ENCODE measurements around the gene ZNF384.
"Not testable (repeated sequence)": the region's sequence is repeated elsewhere in the genome, so short reads cannot be mapped to it uniquely, and the experiment has no call there.

The ZNF384 gene

GRCh38 chr12:6688999-6689882 lies at the start of gene ZNF384:
Gene ZNF384 (minus strand): TSS chr12:6689375. CDS start chr12:6679520, 9,855 bp downstream.
- DNase-seq, result peak; percentile 77

GRCh38 chr12:6736754-6737153 lies 47.6 kb upstream of the ZNF384 start:
- no peak for DNase-seq

DNA sequence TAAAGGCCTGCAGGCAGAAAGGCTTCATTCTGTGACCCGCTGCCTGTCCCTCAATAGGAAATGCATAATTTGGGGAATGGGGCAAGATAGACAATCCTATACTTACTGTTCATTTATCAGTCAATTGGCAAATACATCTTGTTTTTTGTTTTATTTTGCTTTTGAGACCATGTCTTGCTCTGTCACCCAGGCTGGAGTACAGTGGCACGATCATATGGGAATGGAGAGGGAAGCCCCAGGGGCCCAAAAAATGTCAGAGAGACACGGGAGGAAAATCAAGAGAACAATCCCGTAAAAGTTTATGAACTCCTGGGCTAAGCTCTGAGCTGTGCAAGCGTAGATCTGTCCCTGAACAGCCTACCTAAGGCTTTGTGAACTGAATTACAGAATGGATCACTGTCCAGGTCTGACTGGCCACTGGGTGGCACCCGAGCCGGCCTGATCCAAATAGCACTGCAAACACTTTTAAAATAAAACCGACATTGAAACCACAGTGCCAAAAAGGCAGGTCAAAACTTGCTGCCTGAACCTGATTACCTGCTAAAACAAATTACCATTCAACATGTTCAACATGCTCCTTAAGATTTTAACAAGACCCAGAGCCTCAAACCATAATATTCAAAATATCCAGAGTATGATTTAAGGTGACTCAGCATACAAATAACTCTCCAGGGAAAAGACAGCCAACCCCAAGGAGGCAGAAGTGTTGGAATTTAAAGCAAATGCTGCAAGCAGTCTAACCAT lies 46.4 kb upstream of the ZNF384 start:
- peak; percentile 35 for DNase-seq

GRCh38 chr12:6734506-6735387 lies 45.6 kb upstream of the ZNF384 start:
- DNase-seq, result no peak

DNA sequence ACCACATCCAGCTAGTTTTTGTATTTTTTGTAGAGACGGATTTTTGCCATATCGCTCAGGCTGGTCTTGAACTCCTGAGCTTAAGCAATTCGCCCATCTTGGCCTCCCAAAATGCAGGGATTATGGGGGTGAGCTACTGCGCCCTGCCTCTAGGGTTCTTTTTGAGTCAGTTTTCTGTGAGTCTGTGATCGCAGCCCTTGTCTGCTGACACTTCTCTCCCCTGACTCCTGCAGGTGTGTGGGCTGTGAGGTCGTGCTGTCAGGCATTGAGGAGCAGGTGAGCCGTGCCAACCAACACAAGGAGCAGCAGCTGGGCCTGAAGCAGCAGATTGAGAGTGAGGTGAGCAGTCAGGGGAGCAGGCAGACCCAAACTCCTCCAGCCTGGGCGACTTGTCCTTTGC lies 41.0 kb upstream of the ZNF384 start:
- no peak for DNase-seq

DNA sequence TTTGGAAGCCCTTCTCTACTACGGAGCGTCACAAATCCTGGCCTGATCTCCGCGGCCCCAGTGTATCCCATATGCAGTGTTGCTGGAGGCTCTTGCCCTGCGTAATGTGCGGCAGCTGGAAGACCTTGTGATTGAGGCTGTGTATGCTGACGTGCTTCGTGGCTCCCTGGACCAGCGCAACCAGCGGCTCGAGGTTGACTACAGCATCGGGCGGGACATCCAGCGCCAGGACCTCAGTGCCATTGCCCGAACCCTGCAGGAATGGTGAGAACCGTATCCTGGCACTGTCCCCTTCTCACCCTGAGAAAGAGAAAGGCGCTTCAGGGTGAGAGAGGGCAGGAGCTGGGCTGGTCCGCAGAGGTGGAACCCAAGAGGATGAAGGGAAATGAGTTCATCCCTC lies 40.0 kb upstream of the ZNF384 start:
- DNase-seq, result no peak

GRCh38 chr12:6725350-6725749 lies 36.2 kb upstream of the ZNF384 start:
- DNase-seq, result no peak

GRCh38 chr12:6724409-6724797 lies 35.2 kb upstream of the ZNF384 start:
- DNase-seq, result no peak

DNA sequence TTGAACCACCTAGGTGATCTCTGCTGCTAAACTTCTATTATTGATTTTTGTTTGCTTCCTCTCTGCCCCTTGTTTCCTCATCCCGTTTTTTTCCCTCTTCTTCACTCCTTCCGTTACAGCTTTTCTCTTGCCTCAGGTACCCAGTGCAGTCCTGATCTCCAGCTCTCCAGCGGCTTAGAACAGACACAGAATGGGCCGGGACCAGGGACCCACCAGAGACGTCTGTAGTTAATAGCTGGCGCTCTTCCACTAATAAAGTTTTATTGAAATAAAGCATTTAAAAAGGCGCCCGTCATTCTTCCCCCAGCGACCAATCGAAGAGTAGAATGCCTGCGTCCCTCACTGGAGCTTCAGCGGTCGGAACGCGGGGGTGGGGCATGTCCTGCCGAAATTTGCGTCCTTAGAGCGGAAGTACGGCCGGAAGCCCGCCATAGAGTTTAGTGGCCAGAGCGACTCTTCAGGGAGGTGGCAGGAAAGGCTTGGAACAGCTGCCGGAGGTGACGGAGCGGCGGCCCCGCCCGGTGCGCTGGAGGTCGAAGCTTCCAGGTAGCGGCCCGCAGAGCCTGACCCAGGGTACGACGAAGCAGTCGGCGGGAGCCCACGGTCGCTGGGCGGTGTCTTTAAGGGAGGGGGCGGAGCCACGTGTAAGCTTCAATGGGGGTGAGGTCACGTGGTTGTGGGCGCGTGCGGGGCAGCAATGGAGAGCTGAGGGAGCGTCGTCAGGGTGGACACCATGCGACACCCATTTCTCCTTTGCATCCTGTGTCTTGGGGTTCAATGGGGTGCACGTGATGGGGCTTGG lies 34.6 kb upstream of the ZNF384 start, which contains the start of gene COPS7A:
TSS of gene COPS7A (plus strand) at position 440 of the 802 bp plus-strand sequence. CDS start 611 bp downstream, outside the sequence.
- DNase-seq, result peak; percentile 86

DNA sequence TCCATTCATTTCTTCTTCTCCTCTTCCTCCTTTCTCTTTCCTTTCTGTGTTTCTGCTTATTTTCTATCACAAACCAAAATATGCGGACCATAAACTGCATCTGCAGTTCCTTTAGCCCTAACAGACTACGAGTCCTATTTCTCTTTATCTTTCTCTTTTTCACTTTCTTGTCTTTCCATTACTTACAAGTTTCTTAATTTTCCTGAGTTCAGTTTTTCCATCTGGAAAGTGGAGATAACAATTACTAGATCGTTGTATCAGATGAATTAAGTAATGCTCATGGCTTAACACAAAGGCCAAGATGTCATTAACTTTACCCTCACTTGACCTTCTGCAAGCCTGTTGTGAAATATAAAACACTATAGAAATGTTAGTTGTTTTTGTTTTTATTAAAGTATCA lies 33.7 kb upstream of the ZNF384 start:
- DNase-seq, result no peak

- DNase-seq, result no peak
These were observed 27.8 kb upstream of the ZNF384 start for GRCh38 chr12:6716874-6717437.

- not testable (repeated sequence) for DNase-seq
These were observed 27.1 kb upstream of the ZNF384 start for GRCh38 chr12:6716031-6716873.

DNA sequence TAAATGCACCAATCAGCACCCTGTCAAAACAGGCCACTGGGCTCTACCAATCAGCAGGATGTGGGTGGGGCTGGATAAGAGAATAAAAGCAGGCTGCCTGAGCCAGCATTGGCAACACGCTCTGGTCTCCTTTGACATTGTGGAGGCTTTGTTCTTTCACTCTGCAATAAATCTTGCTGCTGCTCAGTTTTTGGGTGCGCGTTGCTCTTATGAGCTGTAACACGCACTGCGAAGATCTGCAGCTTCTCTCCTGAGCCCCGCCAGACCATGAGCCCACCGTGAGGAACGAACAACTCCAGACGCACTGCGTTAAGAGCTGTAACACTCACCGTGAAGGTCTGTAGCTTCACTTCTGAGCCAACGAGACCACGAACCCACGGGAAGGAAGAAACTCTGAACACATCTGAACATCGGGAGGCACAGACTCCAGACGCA lies 19.8 kb upstream of the ZNF384 start:
- no peak for DNase-seq

GRCh38 chr12:6708351-6708750 lies 19.2 kb upstream of the ZNF384 start:
- not testable (repeated sequence) for DNase-seq

- no peak for DNase-seq
These were observed 14.5 kb upstream of the ZNF384 start for GRCh38 chr12:6703631-6704030.

DNA sequence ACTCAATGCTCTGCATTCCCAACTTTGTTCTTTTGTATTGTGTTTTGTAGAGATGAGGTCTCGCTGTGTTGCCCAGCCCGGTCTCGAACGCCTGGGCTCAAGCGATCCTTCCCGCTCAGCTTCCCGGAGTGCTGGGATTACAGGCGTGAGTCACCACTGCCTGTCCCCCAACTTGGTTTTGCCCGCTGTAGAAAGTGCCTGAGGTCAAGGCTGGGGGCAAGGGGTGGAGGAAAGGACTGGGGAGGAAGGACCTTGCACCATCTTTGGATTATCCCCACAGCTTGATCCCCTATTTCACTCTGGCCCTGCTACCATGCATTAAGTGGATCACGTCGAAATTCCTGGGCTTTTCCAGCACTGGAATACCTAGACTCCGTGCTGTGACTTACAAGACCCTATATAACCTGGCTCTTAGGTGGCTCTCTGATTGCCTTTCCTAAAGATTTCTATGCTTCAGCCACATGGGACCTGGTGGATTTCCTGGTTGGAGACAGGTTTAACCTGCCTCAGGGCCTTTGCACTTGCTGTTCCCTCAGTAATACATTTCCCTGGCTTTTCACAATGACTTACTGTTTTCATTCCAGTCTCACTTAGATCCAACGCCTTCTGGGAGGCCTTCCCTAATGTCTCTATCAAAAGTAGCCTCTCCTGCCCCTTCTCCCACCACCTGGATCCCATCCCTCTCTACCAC lies 12.0 kb upstream of the ZNF384 start:
- no peak for DNase-seq

DNA sequence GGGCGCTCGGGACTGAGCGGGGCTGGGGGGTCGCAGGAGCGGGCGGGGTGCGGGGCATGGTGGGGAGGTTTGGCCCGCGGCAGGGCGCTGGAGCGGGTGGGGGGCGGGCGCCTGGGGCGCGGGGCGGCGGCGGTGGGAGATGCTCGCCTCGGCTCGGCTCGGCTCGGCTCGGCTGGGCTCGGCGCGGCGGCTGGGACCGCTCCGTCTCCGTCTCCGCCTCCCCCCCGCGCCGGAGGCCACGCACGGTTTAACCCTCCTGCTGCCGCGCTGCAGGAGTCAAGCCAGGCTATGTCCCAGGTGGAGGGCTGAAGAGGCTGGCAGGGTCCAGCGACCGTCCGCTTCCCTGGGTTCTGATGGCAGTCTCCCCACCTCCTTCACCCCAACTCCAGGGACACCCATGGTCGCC lies 11.5 kb upstream of the ZNF384 start, which contains the start of gene PIANP:
TSS of gene PIANP (minus strand) at position 170 of the 406 bp plus-strand sequence. CDS start 2,754 bp downstream, outside the sequence.
- DNase-seq, result no peak

DNA sequence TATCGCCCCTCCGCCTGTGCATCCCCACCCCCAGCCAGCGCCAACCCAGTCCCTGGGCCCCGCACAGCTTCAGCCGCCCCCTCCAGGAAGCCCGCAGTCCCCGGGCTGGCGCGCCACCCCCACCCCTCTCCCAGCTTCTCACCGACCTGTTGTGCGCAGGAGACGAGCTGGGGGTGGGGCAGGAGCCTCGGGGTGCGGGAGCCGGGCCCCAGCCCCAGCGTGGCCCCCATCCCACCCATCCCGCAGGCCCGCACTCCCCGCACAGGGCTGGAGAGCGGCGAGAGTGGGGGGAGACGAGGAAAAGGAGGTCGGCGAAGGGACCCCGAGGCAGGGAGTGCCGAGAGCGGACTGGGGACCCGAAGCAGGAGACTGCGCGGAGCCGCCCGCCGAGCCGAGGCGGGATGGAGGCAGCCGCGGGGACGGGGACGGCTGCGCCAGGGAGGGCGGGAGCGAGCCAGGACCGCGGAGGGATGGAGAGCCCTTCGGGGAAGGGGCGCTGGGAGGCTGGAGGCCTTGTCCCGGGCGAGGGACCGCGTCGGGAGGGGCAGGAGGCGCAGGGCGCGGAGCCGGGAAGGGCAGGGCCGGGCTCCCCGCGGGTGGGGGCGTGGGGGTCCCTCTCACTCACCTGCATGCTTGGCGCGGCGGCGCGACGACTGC lies 10.9 kb upstream of the ZNF384 start:
- no peak for DNase-seq
